Activated CD4-positive, CD25-positive, alpha-beta regulatory T cell treated with anti-CD3 and anti-CD28 coated beads, Interleukin-2, amount 50 U/mL, for 72 hours (primary cell): ENCODE measurements around the gene TRIAP1.
"Not testable (repeated sequence)": the region's sequence is repeated elsewhere in the genome, so short reads cannot be mapped to it uniquely, and the experiment has no call there.

Source experiments
- DNase-seq: peaks from one replicate; pipeline ENCODE4 v3.0.0; 2021

Gene TRIAP1

DNA sequence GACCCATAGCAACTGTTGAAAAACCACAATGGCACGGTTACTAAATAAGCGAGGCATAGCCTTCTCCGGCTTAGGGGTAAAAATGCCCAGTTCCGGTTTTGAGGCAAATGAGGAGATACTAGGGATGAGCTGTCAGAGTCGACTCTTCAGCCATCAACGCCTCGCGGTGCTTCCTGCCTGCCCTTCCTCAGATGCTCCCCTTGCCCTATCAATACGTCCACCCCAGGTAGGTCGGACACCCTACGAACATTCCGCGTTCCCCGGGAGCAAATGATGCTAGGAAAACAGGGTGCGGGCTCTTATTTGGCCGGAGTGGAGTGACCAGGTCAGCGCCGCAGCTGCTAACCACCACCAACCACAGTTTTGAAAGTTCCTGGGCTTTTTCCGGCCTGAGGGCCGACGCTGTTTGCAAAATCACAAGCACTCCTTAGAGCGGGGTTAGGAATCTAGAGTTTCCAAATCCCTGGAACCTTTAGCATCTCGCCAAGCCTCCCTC lies 22.2 kb upstream of the TRIAP1 start:
- peak; percentile 37 for DNase-seq

DNA sequence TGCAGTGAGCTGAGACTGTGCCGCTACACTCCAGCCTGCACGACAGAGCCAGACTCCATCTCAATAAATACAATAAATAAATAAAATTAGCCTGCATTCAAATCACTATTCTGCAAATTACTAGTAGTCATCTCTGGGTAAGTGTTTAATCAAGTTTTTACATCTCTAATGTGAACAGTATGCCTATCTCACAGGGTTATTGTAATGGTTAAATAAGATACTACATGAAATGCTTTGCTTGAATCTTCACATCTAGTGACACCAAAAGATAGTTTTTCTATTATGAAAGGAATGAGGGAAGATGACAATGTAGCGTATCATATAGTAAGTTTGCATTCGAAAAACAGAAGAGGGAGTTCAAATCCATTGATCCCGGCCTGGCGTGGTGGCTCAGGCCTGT lies 21.3 kb upstream of the TRIAP1 start:
- DNase-seq: no peak

- no peak for DNase-seq
Observed at GRCh38 chr12:120466560-120467315, 20.6 kb upstream of the TRIAP1 start.

- DNase-seq: no peak
Observed at GRCh38 chr12:120465756-120466155, 19.6 kb upstream of the TRIAP1 start.

DNA sequence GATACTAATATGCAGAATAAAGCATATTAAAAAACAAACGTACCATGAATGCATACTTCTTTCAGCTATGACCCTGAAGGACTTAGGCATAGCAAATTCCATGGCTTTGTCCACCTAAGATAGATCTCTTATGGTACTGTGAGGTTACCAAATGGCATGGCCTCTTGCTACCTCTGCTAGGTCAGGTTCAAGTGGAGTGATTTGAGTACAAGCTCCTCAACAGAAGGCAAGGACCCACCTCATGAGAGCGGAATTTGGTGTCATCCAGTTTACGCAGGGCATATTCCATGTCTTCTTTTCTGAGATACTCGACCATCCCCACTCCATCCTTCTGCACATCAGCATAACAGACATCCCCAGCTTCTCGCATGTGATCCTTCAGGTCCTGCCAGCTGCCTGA lies 17.5 kb upstream of the TRIAP1 start:
- DNase-seq: no peak

DNA sequence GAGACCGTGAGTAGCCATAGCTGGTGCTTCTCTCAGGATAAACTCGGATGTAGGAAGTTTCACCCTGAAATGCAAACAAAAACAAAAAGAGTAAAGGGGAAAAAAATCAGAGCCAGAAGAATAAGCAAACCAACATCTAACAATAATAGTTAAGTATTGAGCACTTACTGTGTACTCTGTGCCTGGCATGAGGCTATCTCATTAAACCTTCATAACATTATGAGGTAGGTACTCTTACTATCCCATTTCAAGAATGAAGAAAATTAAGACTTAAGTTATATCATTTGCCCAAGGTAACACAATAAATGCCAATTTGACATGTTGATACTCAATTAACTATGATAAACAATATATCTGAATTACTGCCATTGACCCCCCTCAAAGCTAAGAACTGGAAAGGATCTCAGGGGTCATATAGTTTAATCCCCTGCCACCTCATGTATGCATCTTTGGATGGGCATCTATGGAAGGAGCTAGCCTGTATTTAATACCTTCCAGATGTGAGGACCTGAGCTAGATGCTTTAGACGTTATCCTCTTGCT lies 16.0 kb upstream of the TRIAP1 start:
- DNase-seq: no peak

DNA sequence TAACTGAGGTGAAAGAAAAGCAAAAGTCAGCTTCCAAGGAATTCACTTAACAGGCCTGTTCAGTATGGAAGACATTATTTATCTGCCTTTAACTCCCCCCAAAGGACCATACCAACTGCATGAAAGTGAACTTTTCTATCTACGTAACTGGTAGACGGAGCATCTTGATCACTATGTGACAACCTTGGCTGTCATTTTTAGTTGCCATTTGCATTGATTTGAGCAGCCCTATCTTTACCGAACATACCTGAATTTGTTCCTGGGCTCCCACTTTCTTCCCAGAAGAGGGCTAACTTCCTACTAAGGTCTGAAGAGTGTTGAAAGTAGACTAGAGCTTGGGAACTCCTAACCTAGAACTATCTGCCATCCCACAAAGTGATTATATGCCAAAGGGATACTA lies 14.0 kb upstream of the TRIAP1 start:
- DNase-seq: no peak

DNA sequence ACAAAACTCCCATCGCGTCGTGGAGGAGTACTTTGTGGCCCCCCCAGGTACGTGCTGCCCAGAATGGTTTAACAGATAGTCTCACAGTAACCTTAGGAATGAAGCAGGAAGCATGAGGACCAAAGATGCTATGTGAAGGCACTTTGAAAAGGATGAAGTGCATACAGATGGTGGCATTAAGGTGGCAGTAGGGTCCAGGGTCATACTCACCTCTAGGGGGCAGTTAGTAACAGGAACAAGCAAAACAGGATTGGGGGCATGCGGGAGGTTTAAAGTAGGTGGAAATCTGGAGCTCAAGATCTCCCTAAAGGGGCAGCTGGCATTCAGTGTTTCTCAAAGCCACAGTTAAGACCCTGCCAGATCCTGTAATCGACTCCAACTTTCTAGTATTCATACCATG lies 10.9 kb upstream of the TRIAP1 start:
- no peak for DNase-seq

DNA sequence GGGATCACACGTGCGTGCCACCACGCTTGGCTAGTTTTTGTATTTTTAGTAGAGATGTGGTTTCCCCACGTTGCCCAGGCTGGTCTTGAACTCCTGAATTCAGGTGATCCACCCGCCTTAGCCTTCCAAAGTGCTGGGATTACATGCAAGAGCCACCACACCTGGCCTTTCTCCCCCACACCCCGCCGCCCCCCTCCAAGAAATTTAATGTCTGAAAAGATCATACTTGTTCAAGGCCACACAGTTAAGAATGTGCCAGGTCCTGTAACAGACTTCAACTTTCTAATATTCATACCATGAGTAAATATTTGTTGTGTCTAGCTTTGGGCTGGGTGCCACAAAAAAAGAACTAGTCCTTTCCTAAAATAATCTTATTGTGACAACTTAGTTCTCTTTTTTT lies 9.1 kb upstream of the TRIAP1 start:
- DNase-seq: no peak

DNA sequence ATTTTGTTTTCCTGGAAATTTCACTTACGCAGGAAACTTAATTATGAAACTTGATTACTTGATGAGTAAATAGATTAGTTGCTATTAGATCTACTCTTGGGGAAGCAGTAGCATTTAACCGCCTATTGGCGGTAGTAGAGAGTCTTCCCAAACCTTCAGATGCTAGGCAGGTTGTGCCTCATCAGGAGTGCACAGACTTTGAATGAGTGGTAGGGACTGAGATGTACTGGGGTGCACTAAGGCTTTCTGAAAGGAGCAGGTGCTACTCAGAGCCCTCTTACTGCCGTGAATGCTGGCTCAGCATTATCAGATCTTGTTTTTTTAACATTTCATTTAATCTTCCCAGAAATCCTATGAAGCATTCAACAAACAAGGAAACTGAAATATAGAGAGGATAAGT lies 7.8 kb upstream of the TRIAP1 start:
- no peak for DNase-seq

DNA sequence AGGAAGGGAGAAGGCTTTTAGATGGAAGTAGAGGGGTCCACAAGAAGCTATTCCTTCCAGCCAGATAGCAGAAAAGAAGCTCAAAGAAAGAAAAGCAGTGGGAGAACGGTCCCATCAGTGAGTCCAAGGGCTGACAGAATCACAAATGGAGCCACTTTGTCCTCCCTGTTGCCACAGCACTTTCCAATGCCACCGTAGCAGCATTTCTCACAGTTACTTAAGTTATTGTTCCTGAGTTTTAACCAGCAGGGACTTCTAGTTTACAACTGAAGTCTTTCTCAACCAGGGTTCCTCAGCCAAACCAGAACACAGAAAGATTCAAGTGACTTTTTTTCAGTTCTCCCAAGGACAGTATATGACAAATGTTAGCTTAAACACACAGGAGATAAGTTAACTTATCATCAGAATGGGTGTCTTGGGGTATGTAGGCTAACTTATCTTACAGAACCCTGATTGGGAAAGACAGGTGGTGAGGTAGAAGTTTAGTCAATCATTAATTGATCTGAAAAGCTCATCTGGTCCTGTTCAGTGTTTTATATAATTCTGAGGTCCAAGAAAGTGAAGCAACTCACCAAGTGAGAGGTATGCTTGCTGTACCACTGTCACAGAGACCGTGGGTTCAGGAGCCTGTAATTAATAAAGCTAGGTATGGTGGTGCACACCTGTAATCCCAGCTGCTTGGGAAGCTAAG lies 7.0 kb upstream of the TRIAP1 start:
- DNase-seq: no peak

DNA sequence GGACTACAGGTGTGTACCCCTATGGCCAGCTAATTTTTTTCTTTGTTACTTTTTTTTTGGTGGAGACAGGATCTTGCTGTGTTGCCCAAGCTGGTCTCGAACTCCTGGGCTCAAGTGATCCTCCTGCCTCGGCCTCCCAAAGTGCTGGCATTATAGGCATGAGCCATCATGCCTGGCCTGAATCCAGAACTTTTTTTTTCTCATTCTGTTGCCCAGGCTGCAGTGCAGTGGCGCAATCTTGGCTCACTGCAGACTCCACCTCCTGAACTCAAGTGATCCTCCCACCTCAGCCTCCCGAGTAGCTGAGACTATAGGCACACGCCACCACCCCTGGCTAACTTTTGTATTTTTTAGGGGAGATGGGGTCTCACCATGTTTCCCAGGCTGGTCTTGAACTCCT lies 6.3 kb upstream of the TRIAP1 start:
- not testable (repeated sequence) for DNase-seq

DNA sequence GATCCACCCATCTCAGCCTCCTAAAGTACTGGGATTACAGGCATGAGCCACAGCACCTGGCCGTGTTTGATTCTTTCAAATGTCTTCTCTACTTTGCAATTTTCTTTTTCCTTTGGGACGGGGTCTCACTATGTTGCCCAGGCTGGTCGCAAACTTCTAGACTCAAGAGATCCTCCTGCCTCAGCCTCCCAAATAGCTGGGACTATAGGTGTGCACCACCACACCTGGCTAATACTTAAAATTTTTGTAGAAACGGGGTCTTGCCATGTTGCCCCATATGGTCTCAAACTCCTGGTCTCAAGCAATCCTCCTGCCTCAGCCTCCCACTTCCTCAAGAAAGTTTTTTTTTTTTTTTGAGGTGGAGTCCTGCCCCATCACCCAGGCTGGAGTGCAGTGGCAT lies 1.8 kb upstream of the TRIAP1 start:
- no peak for DNase-seq

- not testable (repeated sequence) for DNase-seq
Observed at GRCh38 chr12:120446844-120447178, 627 bp upstream of the TRIAP1 start.

DNA sequence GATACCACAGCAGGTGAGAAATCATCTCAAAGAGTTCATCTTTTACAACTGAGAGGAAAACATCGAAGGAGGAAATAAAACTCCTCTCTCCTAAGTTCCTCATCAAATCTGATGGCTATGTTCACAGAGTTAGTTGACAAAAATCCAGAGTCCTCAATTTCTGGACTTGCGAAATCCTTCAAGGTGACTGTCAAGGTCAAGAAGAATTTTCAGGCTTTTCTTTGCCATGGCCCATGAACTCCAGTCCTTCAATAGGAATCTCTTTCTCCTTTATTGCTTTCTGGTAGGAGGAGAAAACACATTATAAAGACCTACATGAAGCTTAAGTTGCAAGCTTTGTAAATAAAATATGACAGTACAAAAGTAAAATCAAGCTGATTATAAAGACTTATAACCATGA lies 1.5 kb downstream of the TRIAP1 start:
- no peak for DNase-seq

DNA sequence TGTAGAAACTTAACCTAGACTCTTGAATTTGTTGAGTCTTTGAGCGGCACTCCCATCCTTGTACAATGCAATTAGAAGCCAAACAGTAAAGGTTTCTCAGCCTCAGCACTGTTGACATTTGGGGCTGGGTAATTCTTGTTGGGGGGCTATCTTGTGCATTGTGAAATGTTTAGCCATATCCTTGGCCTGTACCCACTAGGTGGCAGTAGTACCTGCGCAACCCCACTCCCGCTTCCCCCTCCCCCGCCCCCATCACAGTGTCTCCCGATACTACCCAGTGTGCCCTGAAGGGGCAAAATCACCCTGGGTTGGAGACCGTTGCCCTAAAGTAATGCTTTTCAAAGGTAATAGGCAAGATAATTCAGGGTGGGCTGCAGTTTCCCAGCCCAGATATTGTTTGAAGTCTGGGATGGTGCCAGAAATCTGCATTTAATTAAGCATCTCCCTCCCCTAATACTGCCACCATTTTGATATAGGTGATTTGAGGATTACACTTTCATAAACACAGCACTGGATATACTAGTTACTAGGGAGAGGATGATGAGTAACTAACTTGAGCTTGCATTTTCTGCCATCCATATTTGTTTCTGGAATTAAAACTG lies 6.4 kb downstream of the TRIAP1 start:
- peak; percentile 51 for DNase-seq

DNA sequence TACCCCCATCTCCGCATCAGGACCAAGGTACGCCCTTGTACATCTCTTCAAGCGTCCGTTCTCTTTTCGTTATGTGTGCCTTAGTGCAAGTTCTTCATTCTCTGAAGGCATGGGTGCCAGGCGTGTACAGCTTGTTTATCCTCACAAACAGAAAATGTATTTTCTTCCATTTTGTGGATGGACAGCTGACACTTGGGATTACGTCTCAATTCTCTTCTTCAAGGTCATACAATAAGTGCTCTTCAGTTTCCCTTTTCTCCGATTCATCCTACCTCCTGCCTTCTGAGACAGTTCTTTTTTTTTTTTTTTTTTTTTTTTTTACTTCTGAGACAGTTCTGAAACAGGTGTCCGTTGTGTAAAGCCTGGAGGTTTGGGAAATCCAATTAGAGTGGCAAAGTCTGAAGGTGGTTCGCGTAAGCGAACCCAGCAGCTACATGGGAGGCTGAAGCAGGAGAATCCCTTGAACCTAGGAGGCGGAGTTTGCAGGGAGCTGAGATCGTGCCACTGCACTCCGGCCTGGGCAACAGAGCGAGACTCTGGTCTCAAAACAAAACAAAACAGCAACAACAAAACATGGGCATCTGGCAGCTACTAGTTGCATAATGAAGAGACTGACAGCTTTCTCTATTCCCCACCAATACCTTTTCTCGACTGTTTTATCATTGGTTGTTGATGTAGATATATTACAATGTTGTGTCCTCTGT lies 7.5 kb downstream of the TRIAP1 start:
- DNase-seq: no peak

GRCh38 chr12:120437735-120438494 lies 8.3 kb downstream of the TRIAP1 start, which contains the start of gene COX6A1:
TSS of gene COX6A1 (plus strand) at chr12:120438113. CDS start at chr12:120438127, 14 bp downstream.
- DNase-seq: peak; percentile 93

- DNase-seq: no peak
Observed at GRCh38 chr12:120432772-120433525, 13.2 kb downstream of the TRIAP1 start.

GRCh38 chr12:120429368-120429767 lies 16.8 kb downstream of the TRIAP1 start:
- no peak for DNase-seq

- no peak for DNase-seq
Observed at GRCh38 chr12:120428597-120429229, 17.5 kb downstream of the TRIAP1 start.
